Measurements from ENCODE around the gene MYL2.

- TF ChIP-seq, protein P1, sequence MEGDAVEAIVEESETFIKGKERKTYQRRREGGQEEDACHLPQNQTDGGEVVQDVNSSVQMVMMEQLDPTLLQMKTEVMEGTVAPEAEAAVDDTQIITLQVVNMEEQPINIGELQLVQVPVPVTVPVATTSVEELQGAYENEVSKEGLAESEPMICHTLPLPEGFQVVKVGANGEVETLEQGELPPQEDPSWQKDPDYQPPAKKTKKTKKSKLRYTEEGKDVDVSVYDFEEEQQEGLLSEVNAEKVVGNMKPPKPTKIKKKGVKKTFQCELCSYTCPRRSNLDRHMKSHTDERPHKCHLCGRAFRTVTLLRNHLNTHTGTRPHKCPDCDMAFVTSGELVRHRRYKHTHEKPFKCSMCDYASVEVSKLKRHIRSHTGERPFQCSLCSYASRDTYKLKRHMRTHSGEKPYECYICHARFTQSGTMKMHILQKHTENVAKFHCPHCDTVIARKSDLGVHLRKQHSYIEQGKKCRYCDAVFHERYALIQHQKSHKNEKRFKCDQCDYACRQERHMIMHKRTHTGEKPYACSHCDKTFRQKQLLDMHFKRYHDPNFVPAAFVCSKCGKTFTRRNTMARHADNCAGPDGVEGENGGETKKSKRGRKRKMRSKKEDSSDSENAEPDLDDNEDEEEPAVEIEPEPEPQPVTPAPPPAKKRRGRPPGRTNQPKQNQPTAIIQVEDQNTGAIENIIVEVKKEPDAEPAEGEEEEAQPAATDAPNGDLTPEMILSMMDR (IDR thresholded peaks at IDR 0.05; ENCODE audit: insufficient read depth, low read depth, low read length) = no peak
- TF ChIP-seq EZH2 (IDR thresholded peaks at IDR 0.05; ENCODE audit: insufficient read depth, low read length) = no peak
Observed at GRCh38 chr12:110893956-110894355, 26.4 kb downstream of the MYL2 start.
